Left cardiac atrium (tissue), 4 donors: ENCODE results near the gene TBC1D7. TPM values are rescaled to one million over a fixed set of nuclear protein-coding genes. Genes with fewer than 3 reads are reported as not detected.

Experiments used
- ATAC-seq, 2 donors: fragments of 200-7000 bp; cut with Tn5 transposase; one replicate each; pipeline ENCODE4 v1.9.1; 2020; ENCODE audit warnings: mild to moderate bottlenecking in 2 of 2, moderate library complexity in 2 of 2
- DNase-seq: peaks from one replicate; pipeline ENCODE4 v3.0.0-alpha.2; 2020
- intact Hi-C, 2 donors: fragments of 100-400 bp; cut with DNase I; formaldehyde crosslinking; loops; one replicate each; pipeline versions ENCODE4 v1.14.1 to v1.15.1; 2022 to 2023
- total RNA-seq, 2 donors: library from RNA; stranded (reverse); fragmentation: NEBNext Ultra II Directional; extraction: Animal tissue kit (Norgen Biotek cat#: 25700); gene quantifications; one replicate each; pipeline ENCODE4 v1.2.1, GENCODE V29; 2021
- donor health status: DM: no; HTN: yes; CAD: no.
- donor health status: DM: no; HTN: yes; CAD: no; lungs with severe emphysema.
- donor health status: DM: yes; HTN: yes; CAD: no.
- donor health status: Dilated cardiomyopathy.

The TBC1D7 gene
- total RNA-seq, 2 donors from 2014 or later, result 21.6 to 36.3 TPM

DNA sequence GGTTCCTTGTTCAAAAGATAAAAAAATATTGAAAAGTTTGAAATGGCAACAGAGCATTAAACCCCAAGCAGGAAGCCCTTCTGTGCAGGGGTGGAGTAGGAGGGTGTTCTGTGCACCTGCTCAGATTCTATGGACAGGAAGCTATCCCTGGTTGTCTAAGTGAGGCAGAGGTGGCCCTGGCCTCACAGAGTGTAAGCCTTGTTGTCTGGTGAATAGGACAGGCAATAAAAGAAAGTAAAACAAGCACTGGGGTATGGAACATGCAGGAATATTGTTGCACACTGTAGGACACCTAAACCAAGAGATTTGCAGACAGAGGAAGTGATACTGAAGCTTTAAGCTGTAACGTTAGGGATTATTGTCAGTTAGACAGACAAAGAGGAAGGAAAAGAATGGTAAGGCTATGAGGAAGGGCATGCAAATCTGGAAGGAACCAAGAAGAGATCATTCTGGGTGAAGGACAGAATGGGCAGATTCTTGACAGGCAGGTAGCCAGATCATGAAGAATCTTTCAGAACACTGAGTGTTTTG, 66.8 kb downstream of the TBC1D7 start:
- ATAC-seq (peak in 1 of 2 donors; percentile 66), DNase-seq (no peak)
- intact Hi-C loops, result no loop called here

GRCh38 chr6:13260831-13261230, 67.5 kb downstream of the TBC1D7 start:
- intact Hi-C loops, result no loop called here
- no peak for ATAC-seq

DNA sequence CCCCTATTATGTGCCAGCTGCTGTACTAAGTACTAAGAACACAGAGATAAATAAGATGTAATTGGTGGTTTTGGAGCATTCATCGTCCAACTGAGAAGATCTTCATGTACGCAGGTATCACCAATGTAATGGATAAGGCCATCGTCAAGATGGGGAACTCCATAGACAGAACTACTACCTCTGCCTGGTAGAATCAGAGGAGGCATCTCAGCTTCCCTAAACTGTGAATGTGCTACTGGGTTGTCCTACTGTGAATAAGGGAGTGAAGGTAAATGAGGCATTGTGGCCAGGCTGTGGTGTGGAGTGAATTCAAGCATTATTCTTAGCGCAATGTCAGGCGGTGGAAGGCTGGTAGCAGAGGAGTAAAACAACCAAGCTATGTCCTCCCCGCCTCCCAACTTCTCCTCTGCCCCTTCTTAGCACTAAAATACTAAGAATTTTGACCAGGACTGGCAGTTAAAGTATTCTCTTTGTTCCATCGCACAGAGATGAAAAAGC, 68.2 kb downstream of the TBC1D7 start:
- intact Hi-C loops, result no loop called here
- no peak for DNase-seq
- ATAC-seq, result no peak

More at GRCh38 chr6:13260831-13261230, 67.5 kb downstream of the TBC1D7 start:
- no peak for DNase-seq

DNA sequence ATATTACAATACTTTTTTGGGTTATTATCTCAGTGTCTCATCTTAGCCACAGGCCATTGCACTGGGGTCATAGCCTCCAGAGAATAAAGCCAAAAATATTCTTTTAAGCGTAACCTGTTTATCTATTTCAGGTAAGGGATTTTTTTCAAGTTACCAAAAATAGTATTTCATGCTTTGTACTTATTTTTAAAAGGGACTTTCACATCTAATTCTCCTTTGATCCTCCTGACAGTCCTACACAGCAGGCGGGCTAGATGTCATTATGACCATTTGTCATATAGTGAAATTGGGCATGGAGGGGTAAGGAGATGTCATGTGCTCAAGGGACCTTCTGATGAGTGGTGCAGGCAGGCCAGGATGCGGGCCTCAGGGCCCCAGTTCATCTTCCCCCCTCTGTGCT, 68.9 kb downstream of the TBC1D7 start:
- intact Hi-C loops, result no loop called here
- DNase-seq (no peak), ATAC-seq (no peak)

GRCh38 chr6:13256266-13257001, 71.9 kb downstream of the TBC1D7 start:
- intact Hi-C loops, result no loop called here
- DNase-seq (no peak), ATAC-seq (no peak)

Other genes starting within 250 kb of the TBC1D7 start
- gene GFOD1, start 159.1 kb upstream of the TBC1D7 start, total RNA-seq, result 10 to 100 TPM; 59.3 to 78.3 TPM
- 10 to 100 TPM; 24.3 to 37.6 TPM for gene SIRT5, start 246.1 kb upstream of the TBC1D7 start, total RNA-seq